GM21515 (cell line): ENCODE measurements around the gene GOLGA1.
"Not testable (repeated sequence)": the region's sequence is repeated elsewhere in the genome, so short reads cannot be mapped to it uniquely, and the experiment has no call there.

Experiments used
- ATAC-seq: cut with Tn5 transposase; IDR thresholded peaks from one replicate; pipeline ENCODE4 v1.9.1; 2021; ENCODE audit not compliant: unreplicated experiment

Gene GOLGA1

GRCh38 chr9:124859803-124860581, 80.9 kb downstream of the GOLGA1 start:
- ATAC-seq = no peak

GRCh38 chr9:124858330-124859046, 82.4 kb downstream of the GOLGA1 start:
- ATAC-seq = no peak

GRCh38 chr9:124857533-124858162, 83.2 kb downstream of the GOLGA1 start:
- no peak for ATAC-seq

- no peak for ATAC-seq
These were observed 84.7 kb downstream of the GOLGA1 start for GRCh38 chr9:124855944-124856765.

GRCh38 chr9:124855566-124855943, 85.3 kb downstream of the GOLGA1 start:
- ATAC-seq = no peak

GRCh38 chr9:124854822-124855221, 86.1 kb downstream of the GOLGA1 start:
- ATAC-seq = no peak

- ATAC-seq = no peak
These were observed 86.7 kb downstream of the GOLGA1 start for GRCh38 chr9:124854161-124854560.

- ATAC-seq = no peak
These were observed 87.2 kb downstream of the GOLGA1 start for GRCh38 chr9:124853605-124854143.

- ATAC-seq = peak; percentile 73
These were observed 87.9 kb downstream of the GOLGA1 start, which contains the start of gene WDR38 for GRCh38 chr9:124852829-124853531. WDR38 (plus strand) TSS chr9:124853460; CDS start chr9:124853532, 72 bp downstream.

- ATAC-seq = no peak
These were observed 88.6 kb downstream of the GOLGA1 start for GRCh38 chr9:124852121-124852828.

GRCh38 chr9:124849801-124850200, 91.1 kb downstream of the GOLGA1 start:
- ATAC-seq = no peak

- ATAC-seq = no peak
These were observed 93.9 kb downstream of the GOLGA1 start for GRCh38 chr9:124846969-124847368.

GRCh38 chr9:124846467-124846866, 94.4 kb downstream of the GOLGA1 start:
- ATAC-seq = not testable (repeated sequence)

- ATAC-seq = no peak
These were observed 96.6 kb downstream of the GOLGA1 start for GRCh38 chr9:124844291-124844690.

- no peak for ATAC-seq
These were observed 97.3 kb downstream of the GOLGA1 start for GRCh38 chr9:124843456-124844034.

- ATAC-seq = no peak
These were observed 99.6 kb downstream of the GOLGA1 start for GRCh38 chr9:124841075-124841821.

GRCh38 chr9:124840300-124840833, 100.5 kb downstream of the GOLGA1 start:
- no peak for ATAC-seq
